ENCODE data around the gene CFAP54.

DNA sequence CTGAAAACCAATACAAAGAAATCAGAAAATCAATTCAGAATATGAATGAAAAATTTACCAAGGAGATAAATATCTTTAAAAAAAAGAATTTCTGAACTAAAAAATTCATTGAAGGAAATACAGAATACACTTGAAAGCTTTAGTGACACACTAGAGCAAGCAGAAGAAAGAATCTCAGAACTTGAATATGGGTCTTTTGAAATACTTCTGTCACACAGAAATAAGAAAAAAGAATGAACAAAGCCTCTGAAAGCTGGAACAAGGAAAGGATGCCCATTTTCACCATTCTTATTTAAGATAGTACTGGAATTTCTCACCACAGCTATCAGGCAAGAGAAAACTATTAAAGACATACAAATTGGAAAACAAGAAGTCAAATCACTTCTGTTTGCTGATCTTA, 314.6 kb downstream of the CFAP54 start:
- TF ChIP-seq EZH2phosphoT487 (IDR thresholded peaks at IDR 0.05; ENCODE audit: borderline replicate concordance, low read length): no peak
- TF ChIP-seq, protein P1, sequence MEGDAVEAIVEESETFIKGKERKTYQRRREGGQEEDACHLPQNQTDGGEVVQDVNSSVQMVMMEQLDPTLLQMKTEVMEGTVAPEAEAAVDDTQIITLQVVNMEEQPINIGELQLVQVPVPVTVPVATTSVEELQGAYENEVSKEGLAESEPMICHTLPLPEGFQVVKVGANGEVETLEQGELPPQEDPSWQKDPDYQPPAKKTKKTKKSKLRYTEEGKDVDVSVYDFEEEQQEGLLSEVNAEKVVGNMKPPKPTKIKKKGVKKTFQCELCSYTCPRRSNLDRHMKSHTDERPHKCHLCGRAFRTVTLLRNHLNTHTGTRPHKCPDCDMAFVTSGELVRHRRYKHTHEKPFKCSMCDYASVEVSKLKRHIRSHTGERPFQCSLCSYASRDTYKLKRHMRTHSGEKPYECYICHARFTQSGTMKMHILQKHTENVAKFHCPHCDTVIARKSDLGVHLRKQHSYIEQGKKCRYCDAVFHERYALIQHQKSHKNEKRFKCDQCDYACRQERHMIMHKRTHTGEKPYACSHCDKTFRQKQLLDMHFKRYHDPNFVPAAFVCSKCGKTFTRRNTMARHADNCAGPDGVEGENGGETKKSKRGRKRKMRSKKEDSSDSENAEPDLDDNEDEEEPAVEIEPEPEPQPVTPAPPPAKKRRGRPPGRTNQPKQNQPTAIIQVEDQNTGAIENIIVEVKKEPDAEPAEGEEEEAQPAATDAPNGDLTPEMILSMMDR (IDR thresholded peaks at IDR 0.05; ENCODE audit: low read depth, low read length, poor library complexity, severe bottlenecking): no peak
